ENCODE measurements around the gene BRD7. TPM values are rescaled to one million over a fixed set of nuclear protein-coding genes. Genes with fewer than 3 reads are reported as not detected.
A peak's percentile ranks its signal among the peaks of the same experiment; 100 is the strongest.

The BRD7 gene
- polyA plus RNA-seq, 3 donors = 11.4 to 33.0 (median 21.2) TPM

GRCh38 chr16:50266337-50267091 lies 102.3 kb downstream of the BRD7 start, which contains the start of gene ADCY7:
ADCY7 (plus strand) TSS chr16:50266551; CDS start chr16:50288180, 21,629 bp downstream.
- peak within 1 kb of the TSS; percentile 85 to 97 (median 90) for H3K27ac Mint-ChIP-seq
- H2AFZ ChIP-seq (ENCODE audit: insufficient read depth, low read depth, low read length, poor library complexity, severe bottlenecking) = peak within 1 kb of the TSS; percentile 73

More at GRCh38 chr16:50266337-50267091, 102.3 kb downstream of the BRD7 start, which contains the start of gene ADCY7:
- peaks cover 0 to 3% (median 0%) of the 10 kb centered on the region in 7 donors for H3K9me3 Mint-ChIP-seq
- peaks cover 0 to 6% (median 0%) of the 10 kb centered on the region in 3 donors for H3K27me3 Mint-ChIP-seq (ENCODE audit: low read depth in 3 of 3)
- WGBS (ENCODE audit: insufficient coverage) = under 1% methylated on average over 22 of the region's 25 CpGs
- H3K4me1 Mint-ChIP-seq = peaks cover 86% of the 10 kb centered on the region
- Histone ChIP-seq H3K4me2 (replicated peaks; ENCODE audit: extremely low read depth, low read length, poor library complexity, severe bottlenecking) (peak within 1 kb of the TSS; percentile 95), H3K27ac (ENCODE audit: low read depth in 1 of 2, low read length in 2 of 2) (peak within 1 kb of the TSS; percentile 53 to 97), H3K27me3 (ENCODE audit: control insufficient read depth in 2 of 2, insufficient read depth in 2 of 2, low read length in 2 of 2) (no peaks in the 10 kb centered on the region), H3K4me1 (ENCODE audit: control insufficient read depth in 1 of 2, insufficient read depth in 2 of 2, low read length in 2 of 2) (peaks cover 75 to 83% of the 10 kb centered on the region in 2 donors), H3K79me2 (ENCODE audit: insufficient read depth, low read length) (peaks cover 78% of the 10 kb centered on the region), H3K9ac (ENCODE audit: insufficient read depth, low read length, poor library complexity, severe bottlenecking) (peak within 1 kb of the TSS; percentile 86), H3K36me3 (replicated peaks in 1 of 2; ENCODE audit: control insufficient read depth in 1 of 2, insufficient read depth in 2 of 2, low read length in 2 of 2) (no peaks in the 10 kb centered on the region), H3K4me3 (replicated peaks in 1 of 3; ENCODE audit: low read depth in 2 of 3, low read length in 3 of 3) (peak within 1 kb of the TSS; percentile 40 to 80 (median 62)), H3K9me3 (replicated peaks in 1 of 2; ENCODE audit: control insufficient read depth in 1 of 2, insufficient read depth in 1 of 2, low read length in 2 of 2) (no peaks in the 10 kb centered on the region), H4K20me1 (ENCODE audit: insufficient read depth, low read length) (no peaks in the 10 kb centered on the region)
- H3K4me3 Mint-ChIP-seq = peak within 1 kb of the TSS; percentile 72 to 89
- intact Hi-C loops (cut with micrococcal nuclease) = loop anchor here (1.0 to 10.0 kb wide), 2 partner anchors 13 to 232 kb away; no protein-coding TSS in a partner anchor
- peak; percentile 77 to 88 (median 85) for DNase-seq
- TF ChIP-seq CTCF (IDR thresholded peaks at IDR 0.05) = no peak
- H3K36me3 Mint-ChIP-seq = peaks cover 11 to 12% of the 10 kb centered on the region in 2 donors

Small RNA genes within 50 kb of the gene (small RNA-seq; reads per million reads assigned to genes)
- gene MIR6771 (ENCODE audit: insufficient read length, low read depth) = not detected

Other genes starting within 250 kb of the BRD7 start
- gene TENT4B, start 215.7 kb downstream of the BRD7 start, polyA plus RNA-seq = 1 to 10 TPM; 1.4 to 9.0 (median 1.7) TPM
- gene ADCY7, start 102.4 kb downstream of the BRD7 start, polyA plus RNA-seq = 100 to 1,000 TPM in 1 of 3 donors, 10 to 100 TPM in 2; 53.1 to 230 (median 91.5) TPM
- gene NKD1, start 179.4 kb upstream of the BRD7 start, polyA plus RNA-seq = under 1 TPM in 1 of 3 donors, not detected in 2; 0.01 TPM